IPS-15b (cell line): ENCODE measurements around the gene NFYC.
"Not testable (repeated sequence)": the region's sequence is repeated elsewhere in the genome, so short reads cannot be mapped to it uniquely, and the experiment has no call there.

ENCODE experiments used
- H3K27me3 ChIP-seq: one replicate; pipeline ENCODE4 v1.6.1; 2013; ENCODE audit warnings: low read length; ENCODE audit not compliant: control insufficient read depth, insufficient read depth
- H3K36me3 ChIP-seq: one replicate; pipeline ENCODE4 v1.6.1; 2013; ENCODE audit warnings: low read length; ENCODE audit not compliant: control insufficient read depth, insufficient read depth
- H3K4me1 ChIP-seq: one replicate; pipeline ENCODE4 v1.6.1; 2013; ENCODE audit warnings: mild to moderate bottlenecking, low read length; ENCODE audit not compliant: control insufficient read depth, insufficient read depth
- H3K4me3 ChIP-seq: one replicate; pipeline ENCODE4 v1.5.1; 2013; ENCODE audit warnings: low read depth, low read length
- H3K9ac ChIP-seq: one replicate; pipeline ENCODE4 v1.6.1; 2013; ENCODE audit warnings: low read depth, mild to moderate bottlenecking, low read length
- H3K9me3 ChIP-seq: one replicate; pipeline ENCODE4 v1.6.1; 2013; ENCODE audit warnings: mild to moderate bottlenecking, low read length; ENCODE audit not compliant: control insufficient read depth, insufficient read depth

Gene NFYC

GRCh38 chr1:40697436-40697835 lies 5.9 kb downstream of the NFYC start:
- H3K4me1 ChIP-seq: peaks cover 8% of the 10 kb centered on the region
- no peaks in the 10 kb centered on the region for H3K9me3 ChIP-seq
- H3K9ac ChIP-seq: no peak overlapping the region
- no peak overlapping the region for H3K4me3 ChIP-seq
- H3K27me3 ChIP-seq: no peaks in the 10 kb centered on the region
- no peaks in the 10 kb centered on the region for H3K36me3 ChIP-seq

- peaks cover 4% of the 10 kb centered on the region for H3K4me1 ChIP-seq
Observed at GRCh38 chr1:40699787-40700186, 8.3 kb downstream of the NFYC start.

GRCh38 chr1:40701684-40702083 lies 10.2 kb downstream of the NFYC start:
- Histone ChIP-seq H3K4me3 (no peak overlapping the region), H3K4me1 (peaks cover 10% of the 10 kb centered on the region), H3K36me3 (no peaks in the 10 kb centered on the region), H3K9ac (no peak overlapping the region), H3K27me3 (no peaks in the 10 kb centered on the region), H3K9me3 (no peaks in the 10 kb centered on the region)

More at GRCh38 chr1:40699787-40700186, 8.3 kb downstream of the NFYC start:
- Histone ChIP-seq H3K27me3 (no peaks in the 10 kb centered on the region), H3K9me3 (no peaks in the 10 kb centered on the region), H3K9ac (no peak overlapping the region), H3K4me3 (no peak overlapping the region), H3K36me3 (no peaks in the 10 kb centered on the region)

GRCh38 chr1:40702810-40703209 lies 11.3 kb downstream of the NFYC start:
- not testable (repeated sequence) for H3K9ac ChIP-seq, H3K4me1 ChIP-seq, H3K9me3 ChIP-seq, H3K27me3 ChIP-seq, H3K36me3 ChIP-seq, H3K4me3 ChIP-seq

GRCh38 chr1:40703316-40703715 lies 11.8 kb downstream of the NFYC start:
- H3K27me3 ChIP-seq: no peaks in the 10 kb centered on the region
- H3K4me1 ChIP-seq: peaks cover 13% of the 10 kb centered on the region
- H3K9me3 ChIP-seq: no peaks in the 10 kb centered on the region
- H3K36me3 ChIP-seq: no peaks in the 10 kb centered on the region
- no peak overlapping the region for H3K9ac ChIP-seq
- H3K4me3 ChIP-seq: no peak overlapping the region

- Histone ChIP-seq H3K36me3 (no peaks in the 10 kb centered on the region), H3K9me3 (no peaks in the 10 kb centered on the region), H3K27me3 (no peaks in the 10 kb centered on the region), H3K4me1 (peaks cover 15% of the 10 kb centered on the region), H3K9ac (no peak overlapping the region), H3K4me3 (no peak overlapping the region)
Observed at GRCh38 chr1:40704817-40705733, 13.6 kb downstream of the NFYC start.

- Histone ChIP-seq H3K4me3 (no peak overlapping the region), H3K27me3 (no peaks in the 10 kb centered on the region), H3K9ac (no peak overlapping the region), H3K9me3 (no peaks in the 10 kb centered on the region), H3K4me1 (peaks cover 19% of the 10 kb centered on the region), H3K36me3 (no peaks in the 10 kb centered on the region)
Observed at GRCh38 chr1:40706626-40707025, 15.1 kb downstream of the NFYC start.

GRCh38 chr1:40708750-40709099 lies 17.2 kb downstream of the NFYC start:
- Histone ChIP-seq H3K4me1 (peaks cover 19% of the 10 kb centered on the region), H3K9ac (peak overlapping the region; percentile 55), H3K4me3 (peak overlapping the region; percentile 89), H3K9me3 (no peaks in the 10 kb centered on the region), H3K27me3 (no peaks in the 10 kb centered on the region), H3K36me3 (no peaks in the 10 kb centered on the region)

GRCh38 chr1:40709100-40709801 lies 17.7 kb downstream of the NFYC start:
- H3K9ac ChIP-seq: peak overlapping the region; percentile 94
- H3K27me3 ChIP-seq: no peaks in the 10 kb centered on the region
- no peaks in the 10 kb centered on the region for H3K9me3 ChIP-seq
- H3K4me3 ChIP-seq: peak overlapping the region; percentile 89
- H3K36me3 ChIP-seq: no peaks in the 10 kb centered on the region
- peaks cover 19% of the 10 kb centered on the region for H3K4me1 ChIP-seq

GRCh38 chr1:40709802-40710278 lies 18.3 kb downstream of the NFYC start:
- H3K9ac ChIP-seq: peak overlapping the region; percentile 94
- peaks cover 15% of the 10 kb centered on the region for H3K4me1 ChIP-seq
- H3K4me3 ChIP-seq: peak overlapping the region; percentile 89
- no peaks in the 10 kb centered on the region for H3K36me3 ChIP-seq
- no peaks in the 10 kb centered on the region for H3K9me3 ChIP-seq
- H3K27me3 ChIP-seq: no peaks in the 10 kb centered on the region

- H3K4me1 ChIP-seq: peaks cover 9% of the 10 kb centered on the region
- peak overlapping the region; percentile 4 for H3K9ac ChIP-seq
- peak overlapping the region; percentile 89 for H3K4me3 ChIP-seq
- no peaks in the 10 kb centered on the region for H3K36me3 ChIP-seq
- no peaks in the 10 kb centered on the region for H3K27me3 ChIP-seq
- H3K9me3 ChIP-seq: no peaks in the 10 kb centered on the region
Observed at GRCh38 chr1:40710581-40711315, 19.2 kb downstream of the NFYC start.
